Panc1 (cell line): Measurements from ENCODE around the gene TVP23A.

Experiments
- CTCF ChIP-seq: fragments of 450-650 bp; IDR thresholded peaks from 2 replicates; pipeline ENCODE4 v1.5.1; 2017; ENCODE audit warnings: mild to moderate bottlenecking
- POLR2AphosphoS5 ChIP-seq: IDR thresholded peaks from 2 replicates; pipeline ENCODE4 v1.6.1; 2012; ENCODE audit warnings: mild to moderate bottlenecking, low read depth, low read length, moderate library complexity
- REST ChIP-seq, 2 experiments: IDR thresholded peaks; 2 replicates each; pipeline ENCODE4 v1.6.1; 2011 to 2012; ENCODE audit warnings: low read depth in 2 of 2, control low read depth in 1 of 2, low read length in 1 of 2, mild to moderate bottlenecking in 1 of 2, moderate library complexity in 1 of 2; ENCODE audit not compliant: insufficient read depth in 1 of 2
- TCF7L2 ChIP-seq: IDR thresholded peaks from 2 replicates; pipeline ENCODE4 v1.6.1; 2011; ENCODE audit warnings: mild to moderate bottlenecking, low read depth, low read length, inconsistent platforms

DNA sequence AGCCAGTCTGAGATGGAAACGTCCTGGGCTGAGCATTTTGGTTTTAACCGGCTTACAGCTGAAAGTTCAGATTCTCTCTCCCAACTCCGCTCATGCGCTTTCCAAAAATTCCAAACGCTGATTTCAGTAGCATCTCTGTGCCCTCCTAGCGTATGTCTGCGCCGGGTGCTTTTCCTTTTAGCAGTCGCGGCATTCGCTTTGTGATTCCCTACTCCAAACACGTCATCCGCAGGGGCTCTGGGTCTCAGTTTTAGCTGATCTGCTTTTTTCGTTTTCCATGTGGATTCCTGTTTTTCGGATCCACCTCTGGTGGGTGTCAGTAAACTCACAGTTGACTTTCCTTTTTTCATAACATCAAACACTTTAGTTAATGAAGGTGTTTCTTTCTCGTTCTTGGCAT, 22.1 kb upstream of the TVP23A start:
- TF ChIP-seq CTCF: no peak
- TF ChIP-seq TCF7L2: no peak
- no peak for TF ChIP-seq REST (IDR thresholded peaks at IDR 0.05; ENCODE audit: insufficient read depth in 1 of 2, low read depth in 2 of 2, low read length in 1 of 2)
- TF ChIP-seq POLR2AphosphoS5: no peak
